ENCODE measurements around the gene ZNF862.

Gene ZNF862

DNA sequence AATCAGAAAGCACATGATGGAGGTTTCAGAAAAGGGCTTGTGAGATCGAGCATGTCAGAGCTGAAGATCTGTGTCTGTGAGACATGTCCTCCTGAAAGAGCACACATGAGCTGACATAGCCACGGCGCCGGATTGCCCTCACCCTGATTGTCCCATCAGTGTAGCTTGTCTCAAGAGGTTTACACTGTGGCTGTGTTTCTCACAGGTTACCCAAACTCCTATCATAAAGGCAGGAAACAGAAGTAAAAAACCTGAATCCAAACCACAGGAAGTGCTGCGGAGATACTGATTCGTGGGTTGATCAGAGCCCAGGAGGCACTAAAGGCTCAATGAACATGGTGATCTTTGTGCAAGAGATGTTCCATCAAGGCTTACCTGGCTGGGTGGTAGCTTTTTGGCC is 31.7 kb downstream of the ZNF862 start:
- H3K27ac ChIP-seq: no peak overlapping the region
- TF ChIP-seq, protein P1, sequence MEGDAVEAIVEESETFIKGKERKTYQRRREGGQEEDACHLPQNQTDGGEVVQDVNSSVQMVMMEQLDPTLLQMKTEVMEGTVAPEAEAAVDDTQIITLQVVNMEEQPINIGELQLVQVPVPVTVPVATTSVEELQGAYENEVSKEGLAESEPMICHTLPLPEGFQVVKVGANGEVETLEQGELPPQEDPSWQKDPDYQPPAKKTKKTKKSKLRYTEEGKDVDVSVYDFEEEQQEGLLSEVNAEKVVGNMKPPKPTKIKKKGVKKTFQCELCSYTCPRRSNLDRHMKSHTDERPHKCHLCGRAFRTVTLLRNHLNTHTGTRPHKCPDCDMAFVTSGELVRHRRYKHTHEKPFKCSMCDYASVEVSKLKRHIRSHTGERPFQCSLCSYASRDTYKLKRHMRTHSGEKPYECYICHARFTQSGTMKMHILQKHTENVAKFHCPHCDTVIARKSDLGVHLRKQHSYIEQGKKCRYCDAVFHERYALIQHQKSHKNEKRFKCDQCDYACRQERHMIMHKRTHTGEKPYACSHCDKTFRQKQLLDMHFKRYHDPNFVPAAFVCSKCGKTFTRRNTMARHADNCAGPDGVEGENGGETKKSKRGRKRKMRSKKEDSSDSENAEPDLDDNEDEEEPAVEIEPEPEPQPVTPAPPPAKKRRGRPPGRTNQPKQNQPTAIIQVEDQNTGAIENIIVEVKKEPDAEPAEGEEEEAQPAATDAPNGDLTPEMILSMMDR (conservative IDR thresholded peaks at IDR 0.05): no peak
- TF ChIP-seq ZFX (IDR thresholded peaks at IDR 0.05): no peak

DNA sequence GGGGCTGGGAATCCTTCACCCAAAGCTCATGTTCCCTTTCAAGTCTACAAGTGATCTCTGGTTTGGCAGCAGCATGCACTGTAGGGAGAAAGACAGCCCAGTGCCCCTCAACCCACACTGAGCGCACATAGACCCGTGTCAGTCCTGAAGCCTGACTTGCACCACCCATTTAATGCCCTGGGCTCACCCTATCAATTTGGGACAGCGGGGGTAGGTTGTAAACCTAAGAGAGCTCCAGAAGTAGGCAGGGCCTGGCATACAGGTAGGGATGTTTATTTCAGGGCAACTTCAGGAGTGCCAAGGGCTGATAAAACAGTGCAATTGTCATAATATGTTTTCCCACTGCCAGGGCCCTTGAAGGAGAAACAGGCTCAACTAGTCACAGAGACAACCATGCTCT is 32.1 kb downstream of the ZNF862 start:
- TF ChIP-seq, protein P1 (conservative IDR thresholded peaks at IDR 0.05): no peak
- TF ChIP-seq ZFX (IDR thresholded peaks at IDR 0.05): no peak
- H3K27ac ChIP-seq: no peak overlapping the region

DNA sequence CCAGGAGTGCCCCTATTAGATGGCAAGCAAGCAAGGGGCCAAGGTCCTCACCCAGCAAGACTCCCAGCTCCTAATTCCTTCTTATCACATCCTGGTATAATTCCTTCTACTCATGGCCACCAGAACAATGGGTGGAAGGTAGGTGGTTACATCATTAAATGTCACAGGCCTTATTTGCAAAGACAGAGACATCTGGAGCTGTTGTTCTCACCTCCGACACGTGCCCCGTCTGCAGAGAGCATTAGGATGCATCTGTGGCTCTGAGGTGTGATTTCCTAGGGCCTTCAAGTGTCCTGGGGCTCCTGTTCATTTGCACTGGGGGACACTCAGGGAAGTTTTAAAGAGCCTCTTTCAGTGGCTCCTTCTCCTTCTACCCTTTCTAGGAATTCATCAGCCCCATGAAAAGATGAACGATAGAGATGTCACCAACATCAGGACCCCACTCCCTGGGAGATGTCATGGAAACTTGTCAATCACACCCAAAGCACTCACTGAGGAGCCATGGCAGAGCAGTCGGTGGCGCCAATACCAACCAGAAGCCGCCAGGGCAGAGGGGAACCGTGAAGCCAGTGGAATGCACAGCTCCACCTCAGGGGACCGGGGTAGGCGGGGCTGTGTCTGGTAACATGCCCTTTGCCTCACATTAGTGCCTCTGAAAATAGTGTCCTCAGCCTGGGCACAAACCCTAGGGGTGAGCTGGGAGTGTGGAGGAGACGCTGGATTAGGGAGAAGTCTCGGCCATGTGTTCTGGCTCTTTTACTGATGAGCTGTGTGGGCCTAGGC is 32.7 kb downstream of the ZNF862 start:
- no peak overlapping the region for H3K27ac ChIP-seq
- TF ChIP-seq, protein P1 (conservative IDR thresholded peaks at IDR 0.05): no peak
- TF ChIP-seq ZFX (IDR thresholded peaks at IDR 0.05): no peak

DNA sequence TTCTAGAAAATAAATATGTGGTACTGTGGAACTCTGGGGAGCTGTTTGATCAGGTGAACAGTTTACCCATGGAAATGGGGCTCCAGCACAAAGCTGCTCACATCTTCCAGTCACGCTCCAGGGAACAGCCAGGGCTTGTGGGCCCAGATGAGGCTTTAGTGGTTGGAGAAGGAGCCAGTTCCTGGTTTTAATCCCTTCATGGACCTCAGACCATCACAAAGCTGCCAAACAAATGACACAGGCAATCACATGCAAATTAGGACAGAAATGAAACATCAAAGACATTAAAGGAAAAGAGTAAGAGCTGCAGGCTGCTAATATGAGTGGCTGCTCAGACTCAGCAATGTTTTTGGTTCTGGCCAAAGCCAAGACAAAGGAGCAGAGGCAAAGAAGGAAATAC is 33.4 kb downstream of the ZNF862 start:
- TF ChIP-seq ZFX (IDR thresholded peaks at IDR 0.05): no peak
- TF ChIP-seq, protein P1 (conservative IDR thresholded peaks at IDR 0.05): no peak
- H3K27ac ChIP-seq: no peak overlapping the region

DNA sequence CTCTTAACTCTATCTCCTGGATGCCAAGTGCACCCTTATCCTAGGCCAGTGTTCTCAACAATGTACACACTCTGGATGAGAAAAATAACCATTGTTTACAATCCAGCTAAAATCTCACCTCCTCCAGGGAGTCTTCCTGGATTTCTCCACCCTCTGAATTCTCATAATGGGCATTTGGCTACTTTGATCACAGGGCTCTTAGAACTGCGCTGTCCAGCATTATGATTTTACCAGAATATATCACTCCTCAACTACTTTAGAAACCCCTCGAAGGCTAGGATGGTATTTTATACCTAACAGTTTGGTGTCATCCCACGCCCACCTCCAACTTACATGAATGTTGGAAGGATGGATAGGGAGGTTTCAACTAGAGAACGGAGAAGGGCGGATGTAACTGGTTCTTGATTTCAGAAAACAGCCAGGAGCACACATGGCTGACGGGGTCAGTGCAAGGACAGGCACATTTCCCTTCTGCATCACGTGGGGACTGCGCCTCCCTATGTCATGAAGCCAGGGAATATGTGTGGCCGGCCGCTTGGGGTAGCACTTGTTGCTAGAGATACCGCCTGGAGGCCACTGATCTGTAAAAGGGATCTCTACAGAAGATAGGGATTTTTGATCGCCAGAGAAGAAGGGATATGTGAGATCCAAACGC is 34.4 kb downstream of the ZNF862 start:
- TF ChIP-seq, protein P1 (conservative IDR thresholded peaks at IDR 0.05): no peak
- H3K27ac ChIP-seq: peak overlapping the region; percentile 90

DNA sequence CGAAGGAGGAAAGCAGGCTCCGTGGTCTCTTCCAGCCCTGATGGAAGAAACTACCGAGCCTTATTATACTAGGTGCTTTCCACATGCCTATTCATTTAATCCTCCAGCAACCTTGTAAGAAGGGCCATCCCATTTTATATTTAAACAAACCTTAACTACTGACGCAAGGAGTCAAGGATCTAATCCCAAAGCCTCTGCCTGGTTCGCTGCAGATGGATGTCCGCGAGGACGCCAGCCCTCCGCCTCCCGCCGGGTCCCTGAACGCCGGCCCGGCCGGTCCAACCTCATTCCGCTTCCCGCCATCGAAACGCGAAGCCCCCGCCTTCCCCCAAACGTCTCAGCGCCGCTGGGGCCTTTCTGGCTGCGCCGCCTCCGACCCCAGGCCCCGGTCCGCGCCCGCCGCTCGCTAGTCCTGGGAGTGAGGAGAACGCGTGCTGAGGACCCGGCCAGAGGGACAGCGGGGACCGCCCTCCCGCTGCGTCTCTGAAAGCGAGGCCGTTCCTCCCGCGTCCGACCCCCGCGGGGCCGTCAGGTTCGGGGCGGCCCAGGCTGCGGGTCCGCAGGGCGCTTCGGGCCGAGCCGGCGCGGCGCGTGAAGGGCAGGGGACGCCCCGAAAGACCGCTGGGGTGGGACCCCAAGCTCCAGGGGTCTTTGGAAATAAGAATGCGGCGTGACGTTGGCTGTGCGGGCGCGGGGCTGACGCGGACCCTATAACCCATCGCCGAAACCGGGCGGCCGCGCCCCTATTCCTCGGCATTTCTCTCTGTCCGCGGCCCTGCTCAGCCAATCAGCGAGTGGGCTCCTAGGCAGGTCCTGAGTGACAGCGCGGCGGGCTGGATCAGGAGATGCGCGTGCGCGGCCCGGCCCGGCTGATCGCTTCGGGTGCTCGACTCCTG is 35.1 kb downstream of the ZNF862 start, which contains the start of gene ATP6V0E2:
Gene ATP6V0E2 (plus strand): TSS at position 896 of the 896 bp plus-strand sequence. CDS start 97 bp downstream, outside the sequence.
- TF ChIP-seq, protein P1 (conservative IDR thresholded peaks at IDR 0.05): no peak; the same call in 1 of the 2 replicates
- peak; percentile 88 for TF ChIP-seq ZFX (IDR thresholded peaks at IDR 0.05)

More for the DNA sequence above, 35.1 kb downstream of the ZNF862 start, which contains the start of gene ATP6V0E2:
- H3K27ac ChIP-seq: peak within 1 kb of the TSS; percentile 90

All from C4-2B (cell line).